ENCODE data around the gene TOP3B.

The TOP3B gene

GRCh38 chr22:22006596-22006990, 24.0 kb upstream of the TOP3B start:
- no peak overlapping the region for H3K27ac ChIP-seq (ENCODE audit: low read length)
- H3K27me3 ChIP-seq (ENCODE audit: low read depth, low read length) = no peaks in the 10 kb centered on the region
- H3K36me3 ChIP-seq (ENCODE audit: control insufficient read depth in 1 of 2, insufficient read depth in 2 of 2, low read length in 2 of 2) = no peaks in the 10 kb centered on the region
- H3K4me1 ChIP-seq (ENCODE audit: control insufficient read depth in 1 of 2, insufficient read depth in 2 of 2, low read length in 2 of 2) = no peaks in the 10 kb centered on the region
- H3K4me3 ChIP-seq (ENCODE audit: low read depth in 1 of 2, low read length in 2 of 2) = no peak overlapping the region
- no peaks in the 10 kb centered on the region for H3K9me3 ChIP-seq (ENCODE audit: control insufficient read depth in 1 of 2, low read length in 2 of 2)

DNA sequence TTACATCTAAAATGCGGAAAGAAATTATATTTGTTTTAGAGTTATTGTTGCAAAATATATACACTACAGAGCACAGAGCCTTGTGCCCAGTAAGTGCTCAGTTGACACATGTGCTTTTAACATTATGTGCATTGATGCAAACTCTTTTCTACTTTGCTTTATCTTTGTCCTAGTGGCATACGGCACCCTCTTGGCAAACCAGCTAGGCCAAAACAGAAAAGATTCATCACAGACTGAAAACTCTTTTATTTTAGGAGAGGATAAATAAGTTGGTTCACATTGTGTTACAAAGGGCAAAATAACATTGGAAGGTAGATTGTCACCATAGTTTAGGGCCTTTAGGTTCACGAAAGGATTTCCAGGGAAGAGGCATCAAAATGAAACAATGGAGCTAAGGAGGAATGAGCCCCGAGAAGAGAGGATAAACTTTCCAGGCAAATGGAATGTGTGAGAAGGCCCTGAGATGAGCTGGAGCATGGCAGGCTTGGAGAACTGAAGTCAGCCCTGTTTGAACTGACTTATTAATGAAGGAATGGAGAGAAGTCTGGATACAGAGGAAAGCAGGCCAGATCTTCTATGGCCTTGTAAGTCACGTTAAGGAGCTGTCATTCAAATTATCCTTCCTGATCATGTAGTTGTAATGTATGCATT, 23.5 kb upstream of the TOP3B start:
- H3K9me3 ChIP-seq (ENCODE audit: control insufficient read depth in 1 of 2, low read length in 2 of 2) = no peaks in the 10 kb centered on the region

GRCh38 chr22:22003233-22003632, 20.6 kb upstream of the TOP3B start:
- Histone ChIP-seq H3K27me3 (ENCODE audit: low read depth, low read length) (no peaks in the 10 kb centered on the region), H3K9me3 (ENCODE audit: control insufficient read depth in 1 of 2, low read length in 2 of 2) (no peaks in the 10 kb centered on the region), H3K4me3 (ENCODE audit: low read depth in 1 of 2, low read length in 2 of 2) (no peak overlapping the region), H3K27ac (ENCODE audit: low read length) (no peak overlapping the region), H3K36me3 (ENCODE audit: control insufficient read depth in 1 of 2, insufficient read depth in 2 of 2, low read length in 2 of 2) (no peaks in the 10 kb centered on the region), H3K4me1 (ENCODE audit: control insufficient read depth in 1 of 2, insufficient read depth in 2 of 2, low read length in 2 of 2) (no peaks in the 10 kb centered on the region)

More for the DNA sequence above, 23.5 kb upstream of the TOP3B start:
- Histone ChIP-seq H3K27ac (ENCODE audit: low read length) (no peak overlapping the region), H3K4me1 (ENCODE audit: control insufficient read depth in 1 of 2, insufficient read depth in 2 of 2, low read length in 2 of 2) (no peaks in the 10 kb centered on the region), H3K4me3 (ENCODE audit: low read depth in 1 of 2, low read length in 2 of 2) (no peak overlapping the region), H3K36me3 (ENCODE audit: control insufficient read depth in 1 of 2, insufficient read depth in 2 of 2, low read length in 2 of 2) (no peaks in the 10 kb centered on the region), H3K27me3 (ENCODE audit: low read depth, low read length) (no peaks in the 10 kb centered on the region)

- H3K4me1 ChIP-seq (ENCODE audit: control insufficient read depth in 1 of 2, insufficient read depth in 2 of 2, low read length in 2 of 2) = no peaks in the 10 kb centered on the region
- no peak overlapping the region for H3K27ac ChIP-seq (ENCODE audit: low read length)
- H3K4me3 ChIP-seq (ENCODE audit: low read depth in 1 of 2, low read length in 2 of 2) = no peak overlapping the region
- no peaks in the 10 kb centered on the region for H3K9me3 ChIP-seq (ENCODE audit: control insufficient read depth in 1 of 2, low read length in 2 of 2)
- H3K27me3 ChIP-seq (ENCODE audit: low read depth, low read length) = no peaks in the 10 kb centered on the region
- no peaks in the 10 kb centered on the region for H3K36me3 ChIP-seq (ENCODE audit: control insufficient read depth in 1 of 2, insufficient read depth in 2 of 2, low read length in 2 of 2)
Observed at GRCh38 chr22:22002526-22003055, 20.0 kb upstream of the TOP3B start.

DNA sequence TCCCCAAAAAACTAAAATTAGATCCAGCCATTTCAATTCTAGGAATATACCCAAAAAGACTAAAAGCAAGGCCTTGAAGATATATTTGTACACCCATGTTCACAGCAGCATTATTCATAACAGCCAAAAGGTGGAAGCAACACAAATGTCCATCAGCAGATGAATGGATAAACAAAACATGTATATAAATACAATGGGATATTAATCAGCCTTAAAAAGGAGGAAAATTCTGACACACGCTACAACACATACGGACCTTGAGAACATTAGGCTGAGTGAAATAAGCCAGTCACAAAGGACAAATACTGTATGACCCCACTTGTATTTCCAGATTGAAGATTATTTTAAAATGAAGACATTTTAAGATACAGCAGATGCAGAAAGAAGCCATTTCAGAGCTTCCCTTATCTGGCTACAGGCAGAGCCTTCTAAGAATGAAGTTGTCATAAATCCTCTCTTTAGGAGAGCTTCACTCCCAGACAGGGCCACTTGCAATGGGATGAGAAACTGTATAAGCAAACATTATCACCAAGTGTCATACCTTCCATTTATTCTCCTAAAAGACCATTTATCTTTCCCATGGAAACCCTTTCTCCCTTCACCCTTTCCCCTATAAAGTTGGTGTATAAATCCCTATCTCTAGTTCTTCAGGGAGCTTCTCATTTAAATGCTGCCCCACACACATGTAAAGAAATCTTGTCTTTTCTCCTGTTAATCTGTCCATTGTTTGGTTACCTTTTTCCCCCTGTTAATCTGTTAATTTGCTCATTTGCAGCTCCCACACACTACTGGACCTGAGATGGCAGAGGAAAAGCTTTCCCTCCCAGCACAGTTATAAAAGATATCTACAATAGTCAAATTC, 19.3 kb upstream of the TOP3B start:
- no peaks in the 10 kb centered on the region for H3K27me3 ChIP-seq (ENCODE audit: low read depth, low read length)
- H3K27ac ChIP-seq (ENCODE audit: low read length) = no peak overlapping the region
- no peaks in the 10 kb centered on the region for H3K4me1 ChIP-seq (ENCODE audit: control insufficient read depth in 1 of 2, insufficient read depth in 2 of 2, low read length in 2 of 2)
- no peaks in the 10 kb centered on the region for H3K9me3 ChIP-seq (ENCODE audit: control insufficient read depth in 1 of 2, low read length in 2 of 2)
- H3K4me3 ChIP-seq (ENCODE audit: low read depth in 1 of 2, low read length in 2 of 2) = no peak overlapping the region
- no peaks in the 10 kb centered on the region for H3K36me3 ChIP-seq (ENCODE audit: control insufficient read depth in 1 of 2, insufficient read depth in 2 of 2, low read length in 2 of 2)

- no peaks in the 10 kb centered on the region for H3K36me3 ChIP-seq (ENCODE audit: control insufficient read depth in 1 of 2, insufficient read depth in 2 of 2, low read length in 2 of 2)
- H3K4me1 ChIP-seq (ENCODE audit: control insufficient read depth in 1 of 2, insufficient read depth in 2 of 2, low read length in 2 of 2) = no peaks in the 10 kb centered on the region
- no peak overlapping the region for H3K4me3 ChIP-seq (ENCODE audit: low read depth in 1 of 2, low read length in 2 of 2)
- no peaks in the 10 kb centered on the region for H3K9me3 ChIP-seq (ENCODE audit: control insufficient read depth in 1 of 2, low read length in 2 of 2)
- no peak overlapping the region for H3K27ac ChIP-seq (ENCODE audit: low read length)
- H3K27me3 ChIP-seq (ENCODE audit: low read depth, low read length) = no peaks in the 10 kb centered on the region
Observed at GRCh38 chr22:21998595-21999247, 16.1 kb upstream of the TOP3B start.

- no peaks in the 10 kb centered on the region for H3K9me3 ChIP-seq (ENCODE audit: control insufficient read depth in 1 of 2, low read length in 2 of 2)
- H3K4me3 ChIP-seq (ENCODE audit: low read depth in 1 of 2, low read length in 2 of 2) = no peak overlapping the region
- no peaks in the 10 kb centered on the region for H3K4me1 ChIP-seq (ENCODE audit: control insufficient read depth in 1 of 2, insufficient read depth in 2 of 2, low read length in 2 of 2)
- no peaks in the 10 kb centered on the region for H3K36me3 ChIP-seq (ENCODE audit: control insufficient read depth in 1 of 2, insufficient read depth in 2 of 2, low read length in 2 of 2)
- no peaks in the 10 kb centered on the region for H3K27me3 ChIP-seq (ENCODE audit: low read depth, low read length)
- no peak overlapping the region for H3K27ac ChIP-seq (ENCODE audit: low read length)
Observed at GRCh38 chr22:21996175-21996720, 13.7 kb upstream of the TOP3B start.

DNA sequence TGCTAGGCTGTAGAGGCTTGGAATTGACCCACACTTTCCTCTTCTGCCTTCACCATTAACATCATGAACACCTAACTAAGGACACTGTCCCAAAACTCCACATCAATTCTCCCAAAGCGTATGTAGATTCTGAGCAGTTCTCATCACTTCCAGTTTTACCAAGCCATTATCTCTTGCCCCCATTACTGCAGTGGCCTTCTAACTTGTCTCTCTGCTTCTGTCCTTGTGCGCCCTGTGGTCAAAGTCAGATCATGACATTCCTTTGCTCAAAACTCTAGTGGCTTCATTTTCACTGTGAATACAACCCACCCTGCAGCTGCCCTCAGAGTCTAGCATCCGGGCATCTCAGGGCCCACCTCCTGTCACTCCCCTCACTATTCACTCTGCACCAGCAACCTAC, 13.1 kb upstream of the TOP3B start:
- Histone ChIP-seq H3K4me3 (ENCODE audit: low read depth in 1 of 2, low read length in 2 of 2) (no peak overlapping the region), H3K4me1 (ENCODE audit: control insufficient read depth in 1 of 2, insufficient read depth in 2 of 2, low read length in 2 of 2) (no peaks in the 10 kb centered on the region), H3K27ac (ENCODE audit: low read length) (no peak overlapping the region), H3K27me3 (ENCODE audit: low read depth, low read length) (no peaks in the 10 kb centered on the region), H3K36me3 (ENCODE audit: control insufficient read depth in 1 of 2, insufficient read depth in 2 of 2, low read length in 2 of 2) (no peaks in the 10 kb centered on the region), H3K9me3 (ENCODE audit: control insufficient read depth in 1 of 2, low read length in 2 of 2) (no peaks in the 10 kb centered on the region)

GRCh38 chr22:21994881-21995444, 12.4 kb upstream of the TOP3B start:
- no peaks in the 10 kb centered on the region for H3K27me3 ChIP-seq (ENCODE audit: low read depth, low read length)
- no peaks in the 10 kb centered on the region for H3K36me3 ChIP-seq (ENCODE audit: control insufficient read depth in 1 of 2, insufficient read depth in 2 of 2, low read length in 2 of 2)
- no peak overlapping the region for H3K4me3 ChIP-seq (ENCODE audit: low read depth in 1 of 2, low read length in 2 of 2)
- no peak overlapping the region for H3K27ac ChIP-seq (ENCODE audit: low read length)
- H3K9me3 ChIP-seq (ENCODE audit: control insufficient read depth in 1 of 2, low read length in 2 of 2) = no peaks in the 10 kb centered on the region
- no peaks in the 10 kb centered on the region for H3K4me1 ChIP-seq (ENCODE audit: control insufficient read depth in 1 of 2, insufficient read depth in 2 of 2, low read length in 2 of 2)

- H3K27ac ChIP-seq (ENCODE audit: low read length) = no peak overlapping the region
- no peak overlapping the region for H3K4me3 ChIP-seq (ENCODE audit: low read depth in 1 of 2, low read length in 2 of 2)
- no peaks in the 10 kb centered on the region for H3K9me3 ChIP-seq (ENCODE audit: control insufficient read depth in 1 of 2, low read length in 2 of 2)
- no peaks in the 10 kb centered on the region for H3K36me3 ChIP-seq (ENCODE audit: control insufficient read depth in 1 of 2, insufficient read depth in 2 of 2, low read length in 2 of 2)
- no peaks in the 10 kb centered on the region for H3K27me3 ChIP-seq (ENCODE audit: low read depth, low read length)
- no peaks in the 10 kb centered on the region for H3K4me1 ChIP-seq (ENCODE audit: control insufficient read depth in 1 of 2, insufficient read depth in 2 of 2, low read length in 2 of 2)
Observed at GRCh38 chr22:21992593-21993237, 10.1 kb upstream of the TOP3B start.
